Prostate gland (tissue), 2 donors: ENCODE data around the gene LRRC2.

Experiments
- POLR2A ChIP-seq: fragments of 450-650 bp; IDR thresholded peaks from one replicate; pipeline ENCODE4 v1.6.1; 2016; ENCODE audit warnings: antibody characterized with exemption, mild to moderate bottlenecking
- POLR2AphosphoS5 ChIP-seq: sonication (generic); formaldehyde crosslinking; IDR thresholded peaks from one replicate; pipeline ENCODE4 v1.6.1; 2017; ENCODE audit warnings: antibody characterized with exemption
- TF ChIP-seq, protein P1 (sequence below), 4 experiments: fragments of 200-600 bp in 2 of 4; fragments of 450-650 bp in 2 of 4; sonication (generic) in 2 of 4; IDR thresholded peaks; 1 replicate in 3 of 4; 2 replicates in 1 of 4; pipeline ENCODE4 v1.5.1; 2016 to 2019; ENCODE audit warnings: antibody characterized with exemption in 4 of 4, mild to moderate bottlenecking in 2 of 4, moderate library complexity in 2 of 4

DNA sequence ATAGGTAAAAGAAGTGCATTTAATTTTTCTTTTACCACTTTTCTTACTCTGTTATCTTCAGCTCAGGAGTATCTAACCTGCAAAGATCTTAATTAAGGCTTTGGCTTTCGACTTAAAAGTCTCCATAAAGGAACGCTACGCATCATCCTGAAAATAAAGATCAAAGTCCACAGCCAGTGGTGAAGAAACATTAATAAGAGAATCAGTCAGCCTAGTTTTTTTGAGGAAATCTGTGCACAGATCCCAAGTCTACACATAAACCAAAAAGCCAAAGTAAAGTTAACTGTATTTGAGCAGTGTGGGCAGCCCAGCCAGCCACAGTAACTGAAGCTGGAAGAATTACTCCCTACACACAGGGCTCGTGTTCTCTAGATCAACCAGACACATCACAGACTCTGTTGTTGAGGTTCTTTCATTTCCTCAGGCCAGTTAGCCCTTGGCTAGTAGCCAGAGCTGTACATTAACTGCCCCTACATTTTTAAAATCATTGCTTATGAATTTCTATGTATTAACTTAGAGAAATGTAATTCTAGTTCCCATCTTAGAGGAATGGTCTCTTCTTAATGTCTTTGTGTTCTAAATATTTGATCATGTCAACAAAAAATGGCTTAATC lies 6.9 kb downstream of the LRRC2 start:
- TF ChIP-seq, protein P1, sequence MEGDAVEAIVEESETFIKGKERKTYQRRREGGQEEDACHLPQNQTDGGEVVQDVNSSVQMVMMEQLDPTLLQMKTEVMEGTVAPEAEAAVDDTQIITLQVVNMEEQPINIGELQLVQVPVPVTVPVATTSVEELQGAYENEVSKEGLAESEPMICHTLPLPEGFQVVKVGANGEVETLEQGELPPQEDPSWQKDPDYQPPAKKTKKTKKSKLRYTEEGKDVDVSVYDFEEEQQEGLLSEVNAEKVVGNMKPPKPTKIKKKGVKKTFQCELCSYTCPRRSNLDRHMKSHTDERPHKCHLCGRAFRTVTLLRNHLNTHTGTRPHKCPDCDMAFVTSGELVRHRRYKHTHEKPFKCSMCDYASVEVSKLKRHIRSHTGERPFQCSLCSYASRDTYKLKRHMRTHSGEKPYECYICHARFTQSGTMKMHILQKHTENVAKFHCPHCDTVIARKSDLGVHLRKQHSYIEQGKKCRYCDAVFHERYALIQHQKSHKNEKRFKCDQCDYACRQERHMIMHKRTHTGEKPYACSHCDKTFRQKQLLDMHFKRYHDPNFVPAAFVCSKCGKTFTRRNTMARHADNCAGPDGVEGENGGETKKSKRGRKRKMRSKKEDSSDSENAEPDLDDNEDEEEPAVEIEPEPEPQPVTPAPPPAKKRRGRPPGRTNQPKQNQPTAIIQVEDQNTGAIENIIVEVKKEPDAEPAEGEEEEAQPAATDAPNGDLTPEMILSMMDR (IDR thresholded peaks at IDR 0.05), result no peak
- TF ChIP-seq POLR2A (no peak), POLR2AphosphoS5 (no peak)
